Astrocyte of the cerebellum (primary cell): ENCODE data around the gene TEC.
"Not testable (repeated sequence)": the region's sequence is repeated elsewhere in the genome, so short reads cannot be mapped to it uniquely, and the experiment has no call there.

Experiments
- DNase-seq: peaks from one replicate; pipeline ENCODE4 v3.0.0-alpha.2; 2011; ENCODE audit warnings: low read depth
- H3K4me3 ChIP-seq: 2 replicates; pipeline ENCODE4 v1.5.1; 2011; ENCODE audit warnings: mild to moderate bottlenecking, low read depth, low read length, moderate library complexity
- in situ Hi-C: cut with HindIII; loops from 2 replicates; pipeline ENCODE4 v1.10.0; 2017; ENCODE audit warnings: low sequenced_read_pairs
- TF ChIP-seq, protein P1 (sequence below): IDR thresholded peaks from 2 replicates; pipeline ENCODE4 v1.5.1; 2012; ENCODE audit warnings: low read length, low read depth, moderate library complexity, mild to moderate bottlenecking; ENCODE audit errors: missing control alignments

Gene TEC

GRCh38 chr4:48189731-48190130 is 79.9 kb downstream of the TEC start:
- no peak for DNase-seq
- in situ Hi-C loops = no loop called here
- no peak overlapping the region for H3K4me3 ChIP-seq
- TF ChIP-seq, protein P1, sequence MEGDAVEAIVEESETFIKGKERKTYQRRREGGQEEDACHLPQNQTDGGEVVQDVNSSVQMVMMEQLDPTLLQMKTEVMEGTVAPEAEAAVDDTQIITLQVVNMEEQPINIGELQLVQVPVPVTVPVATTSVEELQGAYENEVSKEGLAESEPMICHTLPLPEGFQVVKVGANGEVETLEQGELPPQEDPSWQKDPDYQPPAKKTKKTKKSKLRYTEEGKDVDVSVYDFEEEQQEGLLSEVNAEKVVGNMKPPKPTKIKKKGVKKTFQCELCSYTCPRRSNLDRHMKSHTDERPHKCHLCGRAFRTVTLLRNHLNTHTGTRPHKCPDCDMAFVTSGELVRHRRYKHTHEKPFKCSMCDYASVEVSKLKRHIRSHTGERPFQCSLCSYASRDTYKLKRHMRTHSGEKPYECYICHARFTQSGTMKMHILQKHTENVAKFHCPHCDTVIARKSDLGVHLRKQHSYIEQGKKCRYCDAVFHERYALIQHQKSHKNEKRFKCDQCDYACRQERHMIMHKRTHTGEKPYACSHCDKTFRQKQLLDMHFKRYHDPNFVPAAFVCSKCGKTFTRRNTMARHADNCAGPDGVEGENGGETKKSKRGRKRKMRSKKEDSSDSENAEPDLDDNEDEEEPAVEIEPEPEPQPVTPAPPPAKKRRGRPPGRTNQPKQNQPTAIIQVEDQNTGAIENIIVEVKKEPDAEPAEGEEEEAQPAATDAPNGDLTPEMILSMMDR = no peak

DNA sequence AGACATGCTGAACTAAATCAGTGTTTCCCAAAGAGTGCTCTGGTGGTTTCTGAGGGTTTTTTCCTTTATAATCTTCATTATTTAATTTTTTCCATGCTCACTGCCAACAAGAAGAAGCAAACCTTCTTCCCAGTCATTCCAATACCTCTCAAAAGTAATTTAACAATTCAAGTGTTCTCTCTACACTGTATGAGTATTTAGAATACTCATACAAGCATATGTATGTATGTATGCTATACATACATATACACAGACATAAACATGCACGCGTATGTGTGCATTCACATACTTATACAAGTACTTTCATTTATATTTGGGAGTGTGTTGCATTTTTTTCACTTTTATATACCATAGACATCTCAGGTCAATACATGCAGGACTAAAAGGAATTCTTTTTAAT is 81.2 kb downstream of the TEC start:
- DNase-seq = no peak
- TF ChIP-seq, protein P1 = no peak
- H3K4me3 ChIP-seq = no peak overlapping the region
- in situ Hi-C loops = no loop called here

GRCh38 chr4:48187813-48188212 is 81.8 kb downstream of the TEC start:
- no peak overlapping the region for H3K4me3 ChIP-seq
- TF ChIP-seq, protein P1 = no peak
- in situ Hi-C loops = no loop called here
- no peak for DNase-seq

- in situ Hi-C loops, DNase-seq, H3K4me3 ChIP-seq: not testable (repeated sequence)
Observed at GRCh38 chr4:48187066-48187465, 82.6 kb downstream of the TEC start.

GRCh38 chr4:48186394-48186793 is 83.2 kb downstream of the TEC start:
- H3K4me3 ChIP-seq, in situ Hi-C loops, DNase-seq: not testable (repeated sequence)

GRCh38 chr4:48184882-48185281 is 84.8 kb downstream of the TEC start:
- no peak overlapping the region for H3K4me3 ChIP-seq
- peak; percentile 18 for DNase-seq
- TF ChIP-seq, protein P1 = no peak
- in situ Hi-C loops = no loop called here

DNA sequence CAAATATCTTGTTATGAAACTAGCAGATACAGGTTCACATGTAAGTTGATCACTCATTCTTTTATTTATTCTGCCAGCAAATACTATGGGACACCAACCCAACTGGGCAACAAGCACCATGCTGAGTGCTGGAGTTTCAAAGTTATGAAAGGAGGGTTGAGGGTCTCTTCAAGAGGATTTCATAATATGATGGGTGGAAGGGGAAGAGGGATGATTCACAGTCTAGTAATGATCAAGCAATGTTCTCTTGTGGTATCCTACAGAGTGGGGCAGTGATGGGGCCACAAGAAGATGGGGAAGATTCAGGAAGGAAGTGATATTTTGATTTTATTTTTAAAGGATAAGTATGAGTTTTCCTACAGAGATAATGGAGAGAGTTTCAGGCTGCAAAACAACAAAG is 89.4 kb downstream of the TEC start:
- TF ChIP-seq, protein P1 = no peak
- no peak overlapping the region for H3K4me3 ChIP-seq
- in situ Hi-C loops = no loop called here
- no peak for DNase-seq

DNA sequence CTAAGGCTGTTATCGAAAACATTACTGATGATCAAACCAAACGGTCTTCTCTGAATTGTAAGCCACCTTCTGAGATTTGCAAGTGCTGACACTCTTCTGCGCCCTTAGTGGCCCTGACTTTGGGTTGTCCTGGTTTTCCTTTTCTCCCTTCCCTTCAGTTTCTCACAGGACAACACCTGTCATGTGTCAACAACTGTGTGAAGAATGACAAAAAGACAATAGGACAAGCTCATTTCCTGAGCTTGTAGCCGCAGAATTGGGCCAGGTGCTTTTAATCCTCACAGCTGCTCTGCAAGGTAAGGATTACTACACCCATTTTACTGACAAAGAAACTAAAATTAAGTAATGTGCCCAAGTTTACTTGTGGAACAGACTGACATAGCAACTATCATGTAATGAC is 90.7 kb downstream of the TEC start:
- in situ Hi-C loops = no loop called here
- H3K4me3 ChIP-seq = no peak overlapping the region
- TF ChIP-seq, protein P1 = no peak
- no peak for DNase-seq
